ENCODE data around the gene UQCR10. TPM values are rescaled to one million over a fixed set of nuclear protein-coding genes. Genes with fewer than 3 reads are reported as not detected.

The UQCR10 gene
- total RNA-seq, 1 experiment from 2014 or later, result 93.7 TPM

GRCh38 chr22:29790061-29790460, 22.9 kb downstream of the UQCR10 start:
- TF ChIP-seq POLR2AphosphoS5 (IDR thresholded peaks at IDR 0.05; ENCODE audit: low read depth, low read length) (no peak), TCF7L2 (IDR thresholded peaks at IDR 0.05; ENCODE audit: low read depth, low read length) (no peak), REST (IDR thresholded peaks at IDR 0.05; ENCODE audit: insufficient read depth in 1 of 2, low read depth in 2 of 2, low read length in 1 of 2) (no peak), SIN3A (IDR thresholded peaks at IDR 0.05; ENCODE audit: borderline replicate concordance, insufficient read depth, low read depth, low read length) (no peak), CTCF (IDR thresholded peaks at IDR 0.05) (no peak)
- BruUV-seq (replicated peaks), result no TSS peak
- DNase-seq (ENCODE audit: low read depth, low spot score) (no peak), ATAC-seq (no peak)
- ChIA-PET CTCF (no interaction called here), POLR2A (no interaction called here)
- Histone ChIP-seq H3K9me3 (ENCODE audit: control insufficient read depth, insufficient read depth, low read depth, low read length) (no peaks in the 10 kb centered on the region), H3K27me3 (ENCODE audit: control insufficient read depth, insufficient read depth, low read length) (no peaks in the 10 kb centered on the region), H3K4me3 (ENCODE audit: low read depth in 2 of 2, low read length in 2 of 2) (no peak overlapping the region), H3K27ac (ENCODE audit: low read length) (no peak overlapping the region), H3K4me1 (ENCODE audit: control insufficient read depth, insufficient read depth, low read length) (no peaks in the 10 kb centered on the region), H3K36me3 (ENCODE audit: control insufficient read depth, insufficient read depth, low read length) (no peaks in the 10 kb centered on the region)
- in situ Hi-C loops (cut with HindIII; ENCODE audit: low pct_unique_long_range_greater_than_20kb, low sequenced_read_pairs) (no loop called here), intact Hi-C loops (cut with micrococcal nuclease; ENCODE audit: unreplicated experiment) (loop anchor here (10.0 kb wide), 1 partner anchor 215 kb away; no protein-coding TSS in a partner anchor)

DNA sequence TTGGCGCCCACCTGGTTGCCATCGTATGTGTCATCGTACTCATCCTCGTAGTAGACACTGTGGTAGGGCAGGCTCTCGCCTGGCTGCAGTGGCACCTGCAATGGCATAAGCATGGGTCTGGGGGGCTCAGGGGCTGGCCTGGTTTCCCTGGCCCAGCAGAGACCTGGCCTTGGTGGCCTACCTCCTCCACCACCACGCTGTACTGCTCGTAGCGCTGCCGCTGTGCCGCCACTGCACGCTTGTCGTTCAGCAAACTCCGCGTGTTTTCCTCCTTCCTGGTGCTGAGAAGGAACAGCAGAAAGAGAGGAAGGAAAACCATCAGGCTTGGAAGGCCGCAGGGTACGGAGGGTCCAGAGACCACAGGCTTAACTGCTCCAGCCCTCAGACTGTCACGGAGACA, 26.2 kb downstream of the UQCR10 start:
- ChIA-PET POLR2A (no interaction called here), CTCF (no interaction called here)
- Histone ChIP-seq H3K27me3 (ENCODE audit: control insufficient read depth, insufficient read depth, low read length) (no peaks in the 10 kb centered on the region), H3K4me1 (ENCODE audit: control insufficient read depth, insufficient read depth, low read length) (no peaks in the 10 kb centered on the region), H3K36me3 (ENCODE audit: control insufficient read depth, insufficient read depth, low read length) (no peaks in the 10 kb centered on the region), H3K27ac (ENCODE audit: low read length) (no peak overlapping the region), H3K9me3 (ENCODE audit: control insufficient read depth, insufficient read depth, low read depth, low read length) (no peaks in the 10 kb centered on the region), H3K4me3 (ENCODE audit: low read depth in 2 of 2, low read length in 2 of 2) (no peak overlapping the region)
- intact Hi-C loops (cut with micrococcal nuclease; ENCODE audit: unreplicated experiment), result loop anchor here (10.0 kb wide), 1 partner anchor 211 kb away; no protein-coding TSS in a partner anchor
- in situ Hi-C loops (cut with HindIII; ENCODE audit: low pct_unique_long_range_greater_than_20kb, low sequenced_read_pairs), result no loop called here
- BruUV-seq (replicated peaks), result no TSS peak
- TF ChIP-seq CTCF (IDR thresholded peaks at IDR 0.05) (no peak), POLR2AphosphoS5 (IDR thresholded peaks at IDR 0.05; ENCODE audit: low read depth, low read length) (no peak), REST (IDR thresholded peaks at IDR 0.05; ENCODE audit: insufficient read depth in 1 of 2, low read depth in 2 of 2, low read length in 1 of 2) (no peak), SIN3A (IDR thresholded peaks at IDR 0.05; ENCODE audit: borderline replicate concordance, insufficient read depth, low read depth, low read length) (no peak), TCF7L2 (IDR thresholded peaks at IDR 0.05; ENCODE audit: low read depth, low read length) (no peak)
- ATAC-seq (no peak), DNase-seq (ENCODE audit: low read depth, low spot score) (no peak)

Measured in Panc1 (cell line).